CD14-positive monocyte (primary cell): Measurements from ENCODE around the gene DTNBP1. TPM values are rescaled to one million over a fixed set of nuclear protein-coding genes. Genes with fewer than 3 reads are reported as not detected.

Source experiments
- DNase-seq, 3 donors: peaks; one replicate each; pipeline ENCODE4 v3.0.0-alpha.2; 2011 to 2022
- H2AFZ ChIP-seq: 2 replicates; pipeline ENCODE4 v1.6.0; 2012; ENCODE audit warnings: mild to moderate bottlenecking, low read depth, low read length, inconsistent platforms; ENCODE audit not compliant: insufficient read depth, poor library complexity, severe bottlenecking
- H3K27ac ChIP-seq, 2 donors: 1 replicate in 1 of 2; 2 replicates in 1 of 2; pipeline ENCODE4 v1.5.1; 2012 to 2013; ENCODE audit warnings: low read length in 2 of 2, control low read depth in 1 of 2, inconsistent platforms in 1 of 2, low read depth in 1 of 2, mild to moderate bottlenecking in 1 of 2
- H3K27me3 ChIP-seq, 2 donors: one replicate each; pipeline versions ENCODE4 v1.6.0 to v1.6.1; 2011 to 2013; ENCODE audit warnings: low read length in 2 of 2; ENCODE audit not compliant: control insufficient read depth in 2 of 2, insufficient read depth in 2 of 2
- H3K36me3 ChIP-seq, 2 donors: replicated peaks in 1 of 2; 1 replicate in 1 of 2; 2 replicates in 1 of 2; pipeline versions ENCODE4 v1.5.1 to v1.6.1; 2012 to 2013; ENCODE audit warnings: low read length in 2 of 2, control low read depth in 1 of 2, inconsistent platforms in 1 of 2, mild to moderate bottlenecking in 1 of 2; ENCODE audit not compliant: insufficient read depth in 2 of 2, control insufficient read depth in 1 of 2
- H3K4me1 ChIP-seq, 2 donors: 1 replicate in 1 of 2; 2 replicates in 1 of 2; pipeline versions ENCODE4 v1.5.1 to v1.6.1; 2012 to 2013; ENCODE audit warnings: low read length in 2 of 2, control low read depth in 1 of 2, inconsistent platforms in 1 of 2, mild to moderate bottlenecking in 1 of 2, moderate library complexity in 1 of 2; ENCODE audit not compliant: insufficient read depth in 2 of 2, control insufficient read depth in 1 of 2
- H3K4me2 ChIP-seq: replicated peaks from 2 replicates; pipeline ENCODE3; 2012; ENCODE audit warnings: low read length, moderate library complexity, mild to moderate bottlenecking; ENCODE audit not compliant: poor library complexity, severe bottlenecking; ENCODE audit errors: extremely low read depth
- H3K4me3 ChIP-seq, 3 experiments: fragments of 200-600 bp in 1 of 3; sonication (generic) in 1 of 3; replicated peaks in 1 of 3; 1 replicate in 2 of 3; 2 replicates in 1 of 3; pipeline ENCODE4 v1.5.1; 2011 to 2013; ENCODE audit warnings: low read length in 3 of 3, mild to moderate bottlenecking in 3 of 3, control low read depth in 2 of 3, low read depth in 2 of 3, inconsistent platforms in 1 of 3, moderate library complexity in 1 of 3
- H3K79me2 ChIP-seq: 2 replicates; pipeline ENCODE4 v1.6.0; 2012; ENCODE audit warnings: mild to moderate bottlenecking, control low read depth, inconsistent platforms, low read length, moderate library complexity; ENCODE audit not compliant: insufficient read depth
- H3K9ac ChIP-seq: 2 replicates; pipeline ENCODE4 v1.6.0; 2017; ENCODE audit warnings: low read length, mild to moderate bottlenecking; ENCODE audit not compliant: insufficient read depth, poor library complexity, severe bottlenecking
- H3K9me3 ChIP-seq, 2 donors: replicated peaks in 1 of 2; 1 replicate in 1 of 2; 2 replicates in 1 of 2; pipeline versions ENCODE4 v1.5.1 to v1.6.1; 2012 to 2013; ENCODE audit warnings: low read length in 2 of 2, control low read depth in 1 of 2; ENCODE audit not compliant: control insufficient read depth in 1 of 2, insufficient read depth in 1 of 2
- H4K20me1 ChIP-seq: 2 replicates; pipeline ENCODE4 v1.6.0; 2012; ENCODE audit warnings: mild to moderate bottlenecking, low read length, control low read depth, moderate library complexity; ENCODE audit not compliant: insufficient read depth
- H3K27ac Mint-ChIP-seq, 7 donors: one replicate each; pipeline ENCODE4 v1.8.0; 2020; ENCODE audit warnings: mild to moderate bottlenecking in 7 of 7, mixed read lengths in 7 of 7, moderate library complexity in 6 of 7, inconsistent platforms in 2 of 7
- H3K27me3 Mint-ChIP-seq, 3 donors: one replicate each; pipeline ENCODE4 v1.8.0; 2021 to 2022; ENCODE audit warnings: low read depth in 3 of 3, mild to moderate bottlenecking in 3 of 3, mixed read lengths in 3 of 3, moderate library complexity in 3 of 3, inconsistent platforms in 1 of 3
- H3K36me3 Mint-ChIP-seq, 2 donors: one replicate each; pipeline ENCODE4 v1.8.0; 2020; ENCODE audit warnings: mixed read lengths in 2 of 2, inconsistent platforms in 1 of 2, mild to moderate bottlenecking in 1 of 2
- H3K4me1 Mint-ChIP-seq: one replicate; pipeline ENCODE4 v1.8.0; 2020; ENCODE audit warnings: mild to moderate bottlenecking, mixed read lengths
- H3K4me3 Mint-ChIP-seq, 2 donors: one replicate each; pipeline ENCODE4 v1.8.0; 2020; ENCODE audit warnings: mild to moderate bottlenecking in 2 of 2, mixed read lengths in 2 of 2, moderate library complexity in 1 of 2
- H3K9me3 Mint-ChIP-seq, 7 donors: one replicate each; pipeline ENCODE4 v1.8.0; 2020 to 2022; ENCODE audit warnings: mixed read lengths in 7 of 7, mild to moderate bottlenecking in 6 of 7, moderate library complexity in 6 of 7, inconsistent platforms in 2 of 7
- WGBS: methylation state at CpG from one replicate; pipeline ENCODE4 v1.1.5; 2013; ENCODE audit warnings: missing lambda C conversion rate; ENCODE audit not compliant: insufficient coverage; 5-methylcytosine and 5-hydroxymethylcytosine counted together
- intact Hi-C, 2 donors: fragments of 100-400 bp; cut with micrococcal nuclease; formaldehyde crosslinking; loops; one replicate each; pipeline versions ENCODE4 v1.15.0 to v1.15.1; 2023
- polyA plus RNA-seq, 3 donors: library from polyadenylated mRNA; depleted of rRNA in 1 of 3; unstranded in 2 of 3; stranded (reverse) in 1 of 3; fragments of 300-500 nt in 2 of 3; fragments of >200 nt in 1 of 3; fragmentation: Illumina TruSeq in 2 of 3; gene quantifications; 1 replicate in 2 of 3; 2 replicates in 1 of 3; pipeline ENCODE4 v1.2.3, GENCODE V29; 2012 to 2021
- TF ChIP-seq, protein P1 (sequence below): fragments of 200-600 bp; IDR thresholded peaks from one replicate; pipeline ENCODE4 v1.8.0; 2022; ENCODE audit warnings: antibody characterized with exemption, mild to moderate bottlenecking

Gene DTNBP1
- polyA plus RNA-seq, 3 donors, result 19.7 to 26.9 (median 20.5) TPM

DNA sequence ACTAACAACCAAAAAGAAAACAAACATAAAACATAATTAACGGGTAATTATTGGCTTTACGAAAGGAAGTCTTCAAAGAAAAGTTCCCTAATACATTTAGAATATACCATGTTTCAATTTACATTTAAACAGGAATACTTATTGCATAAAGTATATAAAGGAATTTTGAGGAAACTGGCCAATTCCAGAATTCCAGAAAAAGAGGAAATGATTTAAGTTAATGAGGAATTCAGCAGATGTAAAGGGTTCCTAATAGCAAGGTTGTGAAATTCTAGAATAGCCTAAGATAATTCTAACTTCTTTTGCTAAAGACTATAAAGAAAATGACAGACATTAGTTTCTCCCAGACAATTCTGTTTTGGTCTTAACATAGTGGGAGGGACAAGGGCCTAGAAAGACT is 35.0 kb downstream of the DTNBP1 start:
- no peak overlapping the region for H2AFZ ChIP-seq
- H3K9me3 ChIP-seq, result no peaks in the 10 kb centered on the region
- H3K9ac ChIP-seq, result no peak overlapping the region
- no peaks in the 10 kb centered on the region for H3K9me3 Mint-ChIP-seq
- H4K20me1 ChIP-seq, result peaks cover 13% of the 10 kb centered on the region
- no peaks in the 10 kb centered on the region for H3K27me3 ChIP-seq
- peaks cover 6 to 7% of the 10 kb centered on the region in 2 donors for H3K4me1 ChIP-seq
- H3K4me2 ChIP-seq, result no peak overlapping the region
- no peaks in the 10 kb centered on the region for H3K27me3 Mint-ChIP-seq
- TF ChIP-seq, protein P1, sequence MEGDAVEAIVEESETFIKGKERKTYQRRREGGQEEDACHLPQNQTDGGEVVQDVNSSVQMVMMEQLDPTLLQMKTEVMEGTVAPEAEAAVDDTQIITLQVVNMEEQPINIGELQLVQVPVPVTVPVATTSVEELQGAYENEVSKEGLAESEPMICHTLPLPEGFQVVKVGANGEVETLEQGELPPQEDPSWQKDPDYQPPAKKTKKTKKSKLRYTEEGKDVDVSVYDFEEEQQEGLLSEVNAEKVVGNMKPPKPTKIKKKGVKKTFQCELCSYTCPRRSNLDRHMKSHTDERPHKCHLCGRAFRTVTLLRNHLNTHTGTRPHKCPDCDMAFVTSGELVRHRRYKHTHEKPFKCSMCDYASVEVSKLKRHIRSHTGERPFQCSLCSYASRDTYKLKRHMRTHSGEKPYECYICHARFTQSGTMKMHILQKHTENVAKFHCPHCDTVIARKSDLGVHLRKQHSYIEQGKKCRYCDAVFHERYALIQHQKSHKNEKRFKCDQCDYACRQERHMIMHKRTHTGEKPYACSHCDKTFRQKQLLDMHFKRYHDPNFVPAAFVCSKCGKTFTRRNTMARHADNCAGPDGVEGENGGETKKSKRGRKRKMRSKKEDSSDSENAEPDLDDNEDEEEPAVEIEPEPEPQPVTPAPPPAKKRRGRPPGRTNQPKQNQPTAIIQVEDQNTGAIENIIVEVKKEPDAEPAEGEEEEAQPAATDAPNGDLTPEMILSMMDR, result no peak
- no peak overlapping the region for H3K4me3 ChIP-seq
- peak overlapping the region in 1 of 7 donors; percentile 21 for H3K27ac Mint-ChIP-seq
- DNase-seq, result no peak
- no peak overlapping the region for H3K27ac ChIP-seq
- H3K36me3 ChIP-seq, result peaks cover 18 to 35% of the 10 kb centered on the region in 2 donors
- WGBS, result no CpG with 5 or more reads among the region's 2 CpGs
- intact Hi-C loops, result no loop called here
- H3K4me1 Mint-ChIP-seq, result peaks cover 13% of the 10 kb centered on the region
- peaks cover 21 to 32% of the 10 kb centered on the region in 2 donors for H3K36me3 Mint-ChIP-seq
- H3K79me2 ChIP-seq, result peaks cover 17% of the 10 kb centered on the region
- H3K4me3 Mint-ChIP-seq, result no peak overlapping the region

DNA sequence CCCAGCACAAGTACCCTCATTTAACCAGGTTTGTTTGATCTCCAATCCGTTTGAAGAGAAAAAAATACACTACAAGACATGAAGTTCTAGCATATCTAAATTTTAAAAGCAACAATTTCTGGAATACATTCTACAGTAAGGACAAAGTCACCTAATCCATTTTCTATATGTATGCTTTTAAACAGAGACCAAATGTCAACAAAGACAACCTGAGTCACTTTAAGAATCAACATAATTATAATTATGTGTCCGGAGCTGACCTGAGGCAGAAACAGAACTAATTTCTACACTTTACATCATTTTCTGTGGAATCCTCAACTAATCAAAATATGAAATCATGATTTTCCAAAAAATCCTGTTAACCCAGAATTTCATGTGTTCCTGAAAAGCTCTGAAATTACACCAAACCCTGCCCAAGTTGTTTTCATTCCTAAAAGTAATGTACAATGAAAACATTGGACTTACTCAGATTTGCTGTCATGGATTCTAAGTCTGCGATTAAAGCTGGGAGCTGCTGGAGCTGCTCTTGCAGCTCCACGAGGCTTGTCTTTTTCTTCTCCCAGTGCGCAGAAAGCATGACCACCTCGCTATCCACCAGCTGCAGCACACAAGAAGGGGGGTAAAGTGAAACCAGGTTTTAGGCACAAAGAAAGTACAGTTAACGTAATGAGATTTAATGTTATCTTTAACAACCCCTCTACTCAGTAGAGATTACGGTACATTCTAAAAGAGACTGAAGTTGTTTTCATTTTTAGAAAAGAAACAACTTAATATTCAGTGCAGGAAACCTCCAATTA is 35.8 kb downstream of the DTNBP1 start:
- Histone ChIP-seq H3K36me3 (peaks cover 18 to 35% of the 10 kb centered on the region in 2 donors), H3K79me2 (peaks cover 23% of the 10 kb centered on the region), H3K9ac (no peak overlapping the region), H3K4me2 (no peak overlapping the region), H3K27me3 (no peaks in the 10 kb centered on the region), H3K4me1 (peaks cover 12 to 15% of the 10 kb centered on the region in 2 donors), H4K20me1 (peaks cover 13% of the 10 kb centered on the region), H3K9me3 (no peaks in the 10 kb centered on the region), H2AFZ (no peak overlapping the region), H3K27ac (no peak overlapping the region), H3K4me3 (no peak overlapping the region)
- DNase-seq, result no peak
- intact Hi-C loops, result no loop called here
- Mint-ChIP-seq H3K27ac (peak overlapping the region in 1 of 7 donors; percentile 74), H3K4me3 (no peak overlapping the region), H3K27me3 (no peaks in the 10 kb centered on the region), H3K9me3 (no peaks in the 10 kb centered on the region), H3K4me1 (peaks cover 20% of the 10 kb centered on the region), H3K36me3 (peaks cover 20 to 29% of the 10 kb centered on the region in 2 donors)
- TF ChIP-seq, protein P1, result no peak
- WGBS, result 95% methylated on average over 4 of the region's 8 CpGs
